H1 (cell line): ENCODE data around the gene ITIH4. TPM values are rescaled to one million over a fixed set of nuclear protein-coding genes. Genes with fewer than 3 reads are reported as not detected.

Experiments used
- CTCF ChIA-PET: fragments of 300-600 bp; sonication (Branson Sonifier 250); formaldehyde crosslinking; loops from one replicate; lab custom pipeline; 2021; ENCODE audit not compliant: partially characterized antibody; lab: Charles Lee
- POLR2A ChIA-PET: fragments of 300-600 bp; sonication (Branson Sonifier 250); formaldehyde crosslinking; loops from one replicate; lab custom pipeline; 2021; ENCODE audit warnings: inconsistent platforms; ENCODE audit not compliant: partially characterized antibody; lab: Charles Lee
- DNase-seq, 2 experiments: peaks; one replicate each; pipeline versions ENCODE4 v3.0.0 to v3.0.0-alpha.2; 2010 to 2022; ENCODE audit warnings: low spot score in 2 of 2, low read depth in 1 of 2, mixed read lengths in 1 of 2
- FAIRE-seq: peaks from 2 replicates; lab custom pipeline; 2011; peaks lifted over from hg19 to GRCh38; lab: Jason Lieb, UNC
- H2AFZ ChIP-seq: 2 replicates; pipeline ENCODE4 v1.8.1; 2012; ENCODE audit warnings: low read length, inconsistent platforms
- H2AK5ac ChIP-seq: 2 replicates; pipeline ENCODE4 v1.6.1; 2013; ENCODE audit warnings: low read depth, low read length
- H2BK120ac ChIP-seq: replicated peaks from 2 replicates; pipeline ENCODE3; 2013; ENCODE audit warnings: low read depth, low read length, inconsistent platforms
- H2BK12ac ChIP-seq: 2 replicates; pipeline ENCODE4 v1.6.1; 2013; ENCODE audit warnings: low read depth, low read length
- H2BK15ac ChIP-seq: 2 replicates; pipeline ENCODE4 v1.6.1; 2013; ENCODE audit warnings: low read length
- H2BK20ac ChIP-seq: 2 replicates; pipeline ENCODE4 v1.6.1; 2013; ENCODE audit warnings: low read length
- H2BK5ac ChIP-seq: 2 replicates; pipeline ENCODE4 v1.6.1; 2013; ENCODE audit warnings: low read depth, low read length
- H3K14ac ChIP-seq: 2 replicates; pipeline ENCODE4 v1.6.1; 2013; ENCODE audit warnings: inconsistent platforms; ENCODE audit not compliant: insufficient read length
- H3K18ac ChIP-seq: 2 replicates; pipeline ENCODE4 v1.6.1; 2013; ENCODE audit warnings: low read length; ENCODE audit errors: extremely low read depth
- H3K23ac ChIP-seq: 2 replicates; pipeline ENCODE4 v1.6.1; 2013; ENCODE audit warnings: inconsistent platforms; ENCODE audit not compliant: insufficient read length
- H3K23me2 ChIP-seq: 2 replicates; pipeline ENCODE4 v1.6.1; 2013; ENCODE audit warnings: low read depth, low read length
- H3K27ac ChIP-seq: 2 replicates; pipeline ENCODE4 v1.6.1; 2011; ENCODE audit warnings: low read depth, low read length, inconsistent platforms
- H3K27me3 ChIP-seq, 4 experiments: replicated peaks in 1 of 4; 1 replicate in 1 of 4; 2 replicates in 3 of 4; pipeline versions ENCODE4 v1.6.1 to v1.8.1; 2011 to 2013; ENCODE audit warnings: low read length in 3 of 4, mild to moderate bottlenecking in 3 of 4, inconsistent platforms in 2 of 4, mixed read lengths in 2 of 4, moderate library complexity in 1 of 4; ENCODE audit not compliant: control insufficient read depth in 3 of 4, insufficient read depth in 3 of 4; ENCODE audit errors: extremely low read depth in 1 of 4
- H3K36me3 ChIP-seq, 4 experiments: 2 replicates each; pipeline versions ENCODE4 v1.6.1 to v1.8.1; 2011 to 2013; ENCODE audit warnings: mild to moderate bottlenecking in 4 of 4, low read length in 3 of 4, moderate library complexity in 2 of 4, control low read depth in 1 of 4, inconsistent platforms in 1 of 4; ENCODE audit not compliant: insufficient read depth in 4 of 4, control insufficient read depth in 2 of 4
- H3K4ac ChIP-seq: replicated peaks from 2 replicates; pipeline ENCODE3; 2013; ENCODE audit warnings: low read length, low read depth, mixed read lengths, inconsistent platforms; ENCODE audit not compliant: insufficient read length
- H3K4me1 ChIP-seq, 4 experiments: replicated peaks in 1 of 4; 1 replicate in 1 of 4; 2 replicates in 3 of 4; pipeline versions ENCODE4 v1.6.1 to v1.8.1; 2011 to 2013; ENCODE audit warnings: low read length in 3 of 4, inconsistent platforms in 2 of 4, mixed read lengths in 1 of 4; ENCODE audit not compliant: insufficient read depth in 4 of 4, control insufficient read depth in 3 of 4
- H3K4me2 ChIP-seq, 2 experiments: 2 replicates each; pipeline versions ENCODE4 v1.6.1 to v1.8.1; 2011 to 2013; ENCODE audit warnings: low read depth in 2 of 2, low read length in 2 of 2, control low read depth in 1 of 2, inconsistent platforms in 1 of 2, mild to moderate bottlenecking in 1 of 2; ENCODE audit not compliant: insufficient read depth in 1 of 2
- H3K4me3 ChIP-seq, 4 experiments: fragments of 200-600, 300-600 bp in 1 of 4; sonication (generic), shearing (Covaris generic), sonication (Bioruptor Twin) in 1 of 4; 2 replicates each; pipeline versions ENCODE4 v1.5.1 to v1.8.1; 2011 to 2016; ENCODE audit warnings: low read length in 4 of 4, low read depth in 3 of 4, control low read depth in 2 of 4, inconsistent platforms in 2 of 4, mild to moderate bottlenecking in 2 of 4, mixed read lengths in 1 of 4, moderate library complexity in 1 of 4; ENCODE audit not compliant: insufficient read depth in 2 of 4; ENCODE audit errors: extremely low read depth in 1 of 4
- H3K56ac ChIP-seq: replicated peaks from 2 replicates; pipeline ENCODE3; 2013; ENCODE audit warnings: low read depth, mild to moderate bottlenecking, mixed read lengths, low read length, inconsistent platforms; ENCODE audit not compliant: insufficient read length
- H3K79me1 ChIP-seq: 2 replicates; pipeline ENCODE4 v1.6.1; 2013; ENCODE audit warnings: low read depth, low read length, control low read depth
- H3K79me2 ChIP-seq, 2 experiments: 2 replicates each; pipeline versions ENCODE4 v1.6.1 to v1.8.1; 2012 to 2013; ENCODE audit warnings: low read length in 2 of 2, mild to moderate bottlenecking in 2 of 2, inconsistent platforms in 1 of 2; ENCODE audit not compliant: insufficient read depth in 2 of 2, control insufficient read depth in 1 of 2
- H3K9ac ChIP-seq, 4 experiments: replicated peaks in 1 of 4; 1 replicate in 1 of 4; 2 replicates in 3 of 4; pipeline versions ENCODE4 v1.6.1 to v1.8.1; 2011 to 2013; ENCODE audit warnings: low read depth in 3 of 4, low read length in 3 of 4, control low read depth in 2 of 4, mild to moderate bottlenecking in 2 of 4, moderate library complexity in 2 of 4, inconsistent platforms in 1 of 4; ENCODE audit errors: extremely low read depth in 1 of 4
- H3K9me3 ChIP-seq, 2 experiments: 2 replicates each; pipeline versions ENCODE4 v1.6.1 to v1.8.1; 2012 to 2013; ENCODE audit warnings: mild to moderate bottlenecking in 2 of 2, moderate library complexity in 2 of 2, control low read depth in 1 of 2, inconsistent platforms in 1 of 2, low read depth in 1 of 2, low read length in 1 of 2, mixed read lengths in 1 of 2; ENCODE audit not compliant: insufficient read depth in 2 of 2
- H4K20me1 ChIP-seq, 2 experiments: replicated peaks in 1 of 2; 2 replicates each; pipeline versions ENCODE3 to v1.8.1; 2011 to 2013; ENCODE audit warnings: inconsistent platforms in 2 of 2, low read length in 2 of 2, mild to moderate bottlenecking in 1 of 2; ENCODE audit not compliant: insufficient read depth in 2 of 2, control insufficient read depth in 1 of 2
- H4K5ac ChIP-seq: 2 replicates; pipeline ENCODE4 v1.6.1; 2013; ENCODE audit warnings: low read length, low read depth, mixed read lengths, inconsistent platforms; ENCODE audit not compliant: insufficient read length
- H4K8ac ChIP-seq: 2 replicates; pipeline ENCODE4 v1.8.0; 2013; ENCODE audit warnings: mild to moderate bottlenecking, moderate library complexity, low read length, inconsistent platforms; ENCODE audit not compliant: insufficient read depth; ENCODE audit errors: extremely low read depth
- H4K91ac ChIP-seq: replicated peaks from 2 replicates; pipeline ENCODE3; 2013; ENCODE audit warnings: low read length, mixed read lengths, inconsistent platforms; ENCODE audit not compliant: insufficient read length
- ASH2L ChIP-seq: fragments of 200-600, 300-600 bp; sonication (generic); IDR thresholded peaks from one replicate; pipeline ENCODE4 v1.7.1; 2017; ENCODE audit warnings: low read length
- HDAC2 ChIP-seq, 2 experiments: fragments of 300-600 bp in 1 of 2; sonication (generic) in 1 of 2; IDR thresholded peaks; 2 replicates each; pipeline ENCODE4 v1.6.1; 2011 to 2012; ENCODE audit warnings: low read depth in 2 of 2, low read length in 2 of 2, mild to moderate bottlenecking in 2 of 2, moderate library complexity in 2 of 2, borderline replicate concordance in 1 of 2, inconsistent platforms in 1 of 2
- NRF1 ChIP-seq: IDR thresholded peaks from 2 replicates; pipeline ENCODE4 v1.6.1; 2011; ENCODE audit warnings: mild to moderate bottlenecking, low read depth, low read length, improper control_type of control experiment
- WGBS, 2 experiments: shearing (Covaris generic) in 1 of 2; methylation state at CpG; one replicate each; pipeline versions ENCODE4 v1.1.6 to v1.1.7; 2013 to 2015; ENCODE audit warnings: low lambda C conversion rate in 2 of 2, mixed read lengths in 2 of 2, inconsistent platforms in 1 of 2, low coverage in 1 of 2, missing lambda C conversion rate in 1 of 2; ENCODE audit not compliant: insufficient replicate concordance in 2 of 2, insufficient coverage in 1 of 2, insufficient read length in 1 of 2; ENCODE audit errors: extremely low coverage in 1 of 2, missing lambda C conversion rate in 1 of 2; 5-methylcytosine and 5-hydroxymethylcytosine counted together
- polyA plus RNA-seq, 7 experiments: library from polyadenylated mRNA; depleted of rRNA in 3 of 7; stranded (reverse) in 5 of 7; unstranded in 2 of 7; fragments of >200 nt in 5 of 7; fragments of 200-250 nt in 2 of 7; gene quantifications; 1 replicate in 5 of 7; 2 replicates in 1 of 7; 4 replicates in 1 of 7; pipeline versions ENCODE4 v1.2.1 to v1.2.3, GENCODE V29; 2011 to 2013; ENCODE audit warnings: missing spikeins in 2 of 7, mixed read lengths in 2 of 7
- total RNA-seq: library from RNA; stranded (reverse); fragmentation: NEBNext Ultra II Directional; extraction: Animal tissue kit (Norgen Biotek cat#: 25700); gene quantifications from 2 replicates; pipeline ENCODE4 v1.2.1, GENCODE V29; 2021
- TF ChIP-seq, protein P1 (sequence below): IDR thresholded peaks from 2 replicates; pipeline ENCODE4 v1.6.1; 2011; ENCODE audit warnings: low read depth, mild to moderate bottlenecking, low read length; ENCODE audit not compliant: insufficient read depth

Gene ITIH4
- total and polyA plus RNA-seq, 2 of the 8 experiments (the other 6 are each of a cell fraction or from before 2014, with no cell fraction given): 3.4 to 3.7 TPM

DNA sequence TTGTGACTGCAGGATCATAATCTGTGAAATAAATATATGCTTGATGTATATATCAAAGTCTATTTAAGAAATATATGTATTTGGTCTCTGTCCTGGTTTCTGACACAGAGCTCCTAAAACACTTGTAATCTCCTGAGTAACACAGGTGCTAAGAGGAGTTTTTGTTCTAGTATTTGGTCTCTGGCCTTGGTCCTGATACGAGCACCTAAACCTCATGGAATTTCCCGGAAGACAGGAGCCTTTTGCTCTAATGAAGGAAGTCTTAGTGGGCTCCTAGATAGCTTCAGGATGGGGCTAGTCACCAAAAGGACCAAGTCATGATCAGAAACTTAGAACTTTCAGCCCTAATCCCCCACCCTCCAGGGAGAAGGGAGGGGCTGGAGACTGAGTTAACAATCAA lies 23.5 kb upstream of the ITIH4 start:
- no peak overlapping the region for H4K5ac ChIP-seq
- no peak overlapping the region for H2BK15ac ChIP-seq
- H3K56ac ChIP-seq: no peak overlapping the region
- POLR2A ChIA-PET: interaction anchor here (0.8 kb wide), 1 partner anchor 31 kb away, joined by 3 read pairs; no protein-coding TSS in a partner anchor
- H3K4me2 ChIP-seq: no peak overlapping the region
- no peak overlapping the region for H3K4me3 ChIP-seq
- no peak for TF ChIP-seq HDAC2 (IDR thresholded peaks at IDR 0.05; ENCODE audit: borderline replicate concordance in 1 of 2, low read depth in 2 of 2, low read length in 2 of 2)
- TF ChIP-seq NRF1: no peak
- TF ChIP-seq, protein P1, sequence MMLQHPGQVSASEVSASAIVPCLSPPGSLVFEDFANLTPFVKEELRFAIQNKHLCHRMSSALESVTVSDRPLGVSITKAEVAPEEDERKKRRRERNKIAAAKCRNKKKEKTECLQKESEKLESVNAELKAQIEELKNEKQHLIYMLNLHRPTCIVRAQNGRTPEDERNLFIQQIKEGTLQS: no peak
- no peak for TF ChIP-seq ASH2L
- H3K27ac ChIP-seq: no peak overlapping the region
- no peak overlapping the region for H3K4ac ChIP-seq
- H3K23me2 ChIP-seq: no peaks in the 10 kb centered on the region
- H3K36me3 ChIP-seq: peaks cover 3 to 6% (median 5%) of the 10 kb centered on the region in 4 experiments; a peak in 6 of 8 replicates
- CTCF ChIA-PET: interaction anchor here (0.6 to 2.9 kb wide), 16 partner anchors 11 to 278 kb away, joined by 3 to 20 read pairs (median 4); no protein-coding TSS in a partner anchor
- no peaks in the 10 kb centered on the region for H4K20me1 ChIP-seq
- no peak overlapping the region for H2BK12ac ChIP-seq
- no peak overlapping the region for H4K91ac ChIP-seq
- no peak overlapping the region for H2BK5ac ChIP-seq
- DNase-seq (no peak), FAIRE-seq (no peak)
- H3K18ac ChIP-seq: no peak overlapping the region
- H3K27me3 ChIP-seq: no peaks in the 10 kb centered on the region
- H2AFZ ChIP-seq: no peak overlapping the region
- H3K14ac ChIP-seq: no peak overlapping the region
- H3K9ac ChIP-seq: no peak overlapping the region
- H4K8ac ChIP-seq: no peak overlapping the region
- no peak overlapping the region for H2BK120ac ChIP-seq
- H3K4me1 ChIP-seq: no peaks in the 10 kb centered on the region
- no peaks in the 10 kb centered on the region for H3K79me2 ChIP-seq
- H3K9me3 ChIP-seq: no peaks in the 10 kb centered on the region
- H2BK20ac ChIP-seq: no peak overlapping the region
- WGBS, 2 experiments: 75% methylated on average over 2 of the region's 2 CpGs; no CpG with 5 or more reads in 1 of the 2 experiments
- H3K23ac ChIP-seq: no peak overlapping the region
- no peak overlapping the region for H2AK5ac ChIP-seq
- no peaks in the 10 kb centered on the region for H3K79me1 ChIP-seq
